Heart right ventricle (tissue), 16 donors: ENCODE data around the gene CTCFL. TPM values are rescaled to one million over a fixed set of nuclear protein-coding genes. Genes with fewer than 3 reads are reported as not detected.
A peak's percentile ranks its signal among the peaks of the same experiment; 100 is the strongest.

Experiments
- ATAC-seq, 8 donors: fragments of 200-7000 bp; cut with Tn5 transposase; one replicate each; pipeline ENCODE4 v1.9.1; 2020; ENCODE audit warnings: mild to moderate bottlenecking in 8 of 8, moderate library complexity in 8 of 8, moderate number of reproducible peaks in 1 of 8
- DNase-seq, 2 donors: peaks; one replicate each; pipeline ENCODE4 v3.0.0-alpha.2; 2020
- H3K27ac ChIP-seq, 10 donors: fragments of 200-600 bp; sonication (generic) in 2 of 10; one replicate each; pipeline versions ENCODE4 v1.5.0 to v1.8.0; 2020 to 2022; ENCODE audit warnings: mild to moderate bottlenecking in 3 of 10
- H3K27me3 ChIP-seq, 7 donors: fragments of 200-600 bp; one replicate each; pipeline ENCODE4 v1.8.0; 2021 to 2022; ENCODE audit warnings: mild to moderate bottlenecking in 2 of 7
- H3K36me3 ChIP-seq, 9 donors: fragments of 200-600 bp; sonication (generic) in 1 of 9; one replicate each; pipeline versions ENCODE4 v1.5.0 to v1.8.0; 2020 to 2022; ENCODE audit warnings: mild to moderate bottlenecking in 2 of 9
- H3K4me1 ChIP-seq, 9 donors: fragments of 200-600 bp; sonication (generic) in 1 of 9; one replicate each; pipeline versions ENCODE4 v1.5.0 to v1.8.0; 2020 to 2022; ENCODE audit warnings: mild to moderate bottlenecking in 4 of 9
- H3K4me3 ChIP-seq, 10 donors: fragments of 200-600 bp; sonication (generic) in 2 of 10; one replicate each; pipeline versions ENCODE4 v1.5.0 to v1.8.0; 2020 to 2022; ENCODE audit warnings: mild to moderate bottlenecking in 7 of 10, moderate library complexity in 2 of 10
- H3K9me3 ChIP-seq, 11 donors: fragments of 200-600 bp in 10 of 11; sonication (generic) in 2 of 11; one replicate each; pipeline versions ENCODE4 v1.5.0 to v1.8.0; 2013 to 2022; ENCODE audit warnings: mild to moderate bottlenecking in 2 of 11, control low read depth in 1 of 11, moderate library complexity in 1 of 11
- CTCF ChIP-seq, 9 donors: fragments of 200-600 bp; sonication (generic) in 2 of 9; IDR thresholded peaks; one replicate each; pipeline versions ENCODE4 v1.5.0 to v1.8.0; 2021 to 2022; ENCODE audit warnings: antibody characterized with exemption in 9 of 9, mild to moderate bottlenecking in 5 of 9, moderate library complexity in 1 of 9
- WGBS, 2 donors: extraction: QIAGEN DNeasy Blood & Tissue Kit; methylation state at CpG; one replicate each; pipeline ENCODE4 v1.1.7; 2013; ENCODE audit warnings: inconsistent platforms in 1 of 2; 5-methylcytosine and 5-hydroxymethylcytosine counted together
- intact Hi-C, 10 donors: fragments of 100-400 bp; cut with DNase I; formaldehyde crosslinking; loops; one replicate each; pipeline versions ENCODE4 v1.11.1 to v1.14.2; 2022
- polyA plus RNA-seq, 2 donors: library from polyadenylated mRNA; stranded (reverse); fragments of 200-250 nt; gene quantifications; one replicate each; pipeline ENCODE4 v1.2.3, GENCODE V29; 2013
- total RNA-seq, 10 donors: library from RNA; stranded (reverse); fragmentation: NEBNext Ultra II Directional in 3 of 10; extraction: Animal tissue kit (Norgen Biotek cat#: 25700) in 3 of 10; gene quantifications; one replicate each; pipeline versions ENCODE4 v1.2.1 to v1.2.4, GENCODE V29; 2021 to 2023
- donor health status: Arrhythmogenic right ventricular cardiomyopathy.
- donor health status: ischemic (EF 13 %, LVEDD 7.1; RV severe dilation, severe dysfunction).
- donor health status: healthy with polysubstance abuse.
- donor health status: DM: no; HTN: yes; CAD: no.
- donor health status: DM: no; HTN: no; CAD: no.
- donor health status: ischemic (EF 25% LVEDD 6.9; RV normal size, moderate dysfunction).
- donor health status: ischemic (EF 25% LVEDD 5.7; RV mildly dilated, moderate dysfunction).
- donor health status: healthy.
- donor health status: DM: yes; HTN: yes; CAD: no.
- donor health status: Ischemic cardiomyopathy.
- donor health status: ischemic (EF 35%, LVEDD 5.7; RV mildly dilated, moderate dysfunction).
- donor health status: nonischemic (EF 11% LVEDD 7.7; RV severe dilation, severe dysfunction).
- donor health status: DM: yes; HTN: yes; CAD: no.
- donor health status: PGD.
- donor health status: ischemic (EF 29% LVEDD 5.4; RV normal size, mild dysfunction).
- donor health status: nonischemic (EF 23%, LVEDD 6.1; RV moderate dilation, normal function).

CTCFL gene
- total and polyA plus RNA-seq, 12 donors: not detected

DNA sequence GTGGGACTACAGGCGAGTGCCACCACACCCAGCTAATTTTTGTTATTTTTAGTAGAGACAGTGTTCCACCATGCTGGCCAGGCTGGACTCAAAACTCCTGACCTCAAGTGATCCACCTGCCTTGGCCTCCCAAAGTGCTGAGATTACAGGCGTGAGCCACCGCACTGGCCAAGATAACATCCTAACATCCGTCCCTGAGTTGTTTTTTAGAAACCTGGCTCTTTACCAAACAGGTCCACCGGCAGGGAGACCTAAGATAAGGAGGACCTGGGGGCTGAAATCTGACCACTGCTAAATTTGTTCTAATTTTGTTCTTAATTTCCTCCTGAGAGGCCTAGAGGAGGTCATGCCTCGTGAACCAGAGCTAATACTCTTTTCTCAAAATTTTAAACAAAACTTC lies 20.5 kb downstream of the CTCFL start:
- H3K27ac ChIP-seq: no peak overlapping the region
- no peaks in the 10 kb centered on the region for H3K36me3 ChIP-seq
- peaks cover 0 to 15% (median 0%) of the 10 kb centered on the region in 9 donors for H3K4me1 ChIP-seq
- H3K9me3 ChIP-seq: no peaks in the 10 kb centered on the region
- DNase-seq (no peak), ATAC-seq (no peak)
- no peak for TF ChIP-seq CTCF (IDR thresholded peaks at IDR 0.05)
- H3K4me3 ChIP-seq: no peak overlapping the region
- intact Hi-C loops: loop anchor here in 1 of 10 donors (10.0 kb wide), 1 partner anchor 420 kb away; no protein-coding TSS in a partner anchor
- peaks cover 0 to 66% (median 11%) of the 10 kb centered on the region in 7 donors for H3K27me3 ChIP-seq
- 56 to 68% methylated on average over 6 of the region's 6 CpGs for WGBS, 2 donors

DNA sequence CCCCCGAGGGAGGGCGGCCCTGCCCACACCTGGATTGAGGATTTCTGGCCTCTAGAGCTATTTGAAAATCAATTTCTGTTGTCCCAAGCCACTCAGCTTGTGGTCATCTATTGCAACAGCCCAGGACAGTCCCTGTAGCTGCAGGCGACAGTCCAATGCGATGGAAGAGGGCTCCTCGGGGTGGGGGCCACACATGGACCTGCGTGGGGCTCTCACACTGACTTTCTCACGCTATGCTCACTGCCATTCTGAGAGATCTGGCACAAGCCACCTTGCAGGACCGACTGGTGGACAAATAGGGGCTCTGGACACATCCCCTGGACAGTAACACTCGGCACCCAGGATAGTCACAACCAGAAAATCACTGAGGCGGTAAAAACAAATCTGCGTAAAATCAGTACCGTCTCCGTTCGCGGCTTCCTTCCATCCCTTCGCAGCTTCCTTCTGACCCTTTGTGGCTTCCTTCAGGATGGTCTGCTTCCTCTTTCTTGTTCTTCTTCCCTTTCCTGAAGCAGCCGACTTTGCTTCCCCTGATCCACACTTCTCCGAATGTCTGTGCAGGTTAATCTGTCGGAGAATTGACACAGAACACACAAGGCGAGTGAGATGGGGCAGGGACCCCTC lies 21.8 kb downstream of the CTCFL start:
- H3K4me1 ChIP-seq: peaks cover 0 to 26% (median 6%) of the 10 kb centered on the region in 9 donors
- no peak overlapping the region for H3K4me3 ChIP-seq
- intact Hi-C loops: loop anchor here in 1 of 10 donors (10.0 kb wide), 1 partner anchor 418 kb away; no protein-coding TSS in a partner anchor
- no peak for TF ChIP-seq CTCF (IDR thresholded peaks at IDR 0.05)
- peak in 6 of 8 donors; percentile 37 to 58 (median 50) for ATAC-seq
- H3K27me3 ChIP-seq: peaks cover 0 to 65% (median 6%) of the 10 kb centered on the region in 7 donors
- 73 to 75% methylated on average over 20 of the region's 20 CpGs for WGBS, 2 donors
- H3K27ac ChIP-seq: peak overlapping the region in 1 of 10 donors; percentile 53
- no peaks in the 10 kb centered on the region for H3K36me3 ChIP-seq
- DNase-seq: no peak
- no peaks in the 10 kb centered on the region for H3K9me3 ChIP-seq

GRCh38 chr20:57502336-57502700 lies 22.6 kb downstream of the CTCFL start:
- DNase-seq (no peak), ATAC-seq (no peak)
- no peak overlapping the region for H3K4me3 ChIP-seq
- no peaks in the 10 kb centered on the region for H3K9me3 ChIP-seq
- no peak for TF ChIP-seq CTCF (IDR thresholded peaks at IDR 0.05)
- no peak overlapping the region for H3K27ac ChIP-seq
- peaks cover 0 to 28% (median 6%) of the 10 kb centered on the region in 9 donors for H3K4me1 ChIP-seq
- WGBS, 2 donors: 93 to 95% methylated on average over 6 of the region's 6 CpGs
- intact Hi-C loops: loop anchor here in 1 of 10 donors (10.0 kb wide), 1 partner anchor 418 kb away; no protein-coding TSS in a partner anchor
- no peaks in the 10 kb centered on the region for H3K36me3 ChIP-seq
- peaks cover 0 to 63% (median 5%) of the 10 kb centered on the region in 7 donors for H3K27me3 ChIP-seq

DNA sequence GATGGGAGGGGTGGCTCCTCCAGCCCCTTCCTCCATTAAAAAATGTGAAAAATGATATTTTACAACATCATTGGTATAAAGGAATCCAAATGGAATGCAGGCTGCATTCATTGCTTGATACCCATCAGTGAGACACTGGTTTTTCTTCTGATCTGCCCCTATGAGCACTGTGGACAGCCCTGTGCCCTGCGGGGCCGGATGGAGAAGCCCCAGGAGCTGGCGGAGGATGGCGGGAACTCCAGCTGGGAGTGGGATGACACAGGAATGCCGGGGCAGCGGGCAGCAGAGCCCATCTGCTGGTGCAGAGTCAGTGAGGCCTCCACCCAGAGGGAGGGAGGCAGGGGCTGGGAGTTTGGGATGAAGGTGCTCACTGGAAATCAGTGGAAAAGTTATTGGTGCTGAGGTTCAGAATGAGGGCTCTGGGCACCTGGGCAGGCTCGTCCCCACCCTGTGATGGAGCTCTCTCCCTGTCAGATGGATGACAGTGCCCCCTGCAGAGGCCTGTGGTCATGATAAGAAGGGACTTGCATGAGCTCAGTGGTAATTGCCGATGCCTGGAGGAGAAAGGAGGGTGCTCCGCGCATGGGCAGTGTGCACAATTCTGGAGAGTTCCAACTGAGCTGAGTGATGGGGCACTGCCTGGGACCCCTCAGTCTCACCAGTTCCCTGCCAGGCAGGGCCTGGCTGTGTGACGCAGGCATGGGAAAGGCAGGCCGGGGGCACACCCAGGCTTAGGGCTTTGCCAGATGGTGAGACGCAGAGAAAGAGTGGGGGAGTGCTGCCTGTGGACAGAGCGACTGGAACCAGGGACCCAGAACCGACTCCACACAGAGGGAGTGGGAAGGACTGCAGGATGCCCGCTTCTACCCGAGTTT lies 23.2 kb downstream of the CTCFL start:
- Histone ChIP-seq H3K4me1 (peaks cover 0 to 28% (median 6%) of the 10 kb centered on the region in 9 donors), H3K36me3 (no peaks in the 10 kb centered on the region), H3K9me3 (no peaks in the 10 kb centered on the region), H3K27me3 (peaks cover 0 to 63% (median 5%) of the 10 kb centered on the region in 7 donors), H3K27ac (no peak overlapping the region), H3K4me3 (no peak overlapping the region)
- TF ChIP-seq CTCF (IDR thresholded peaks at IDR 0.05): no peak
- intact Hi-C loops: loop anchor here in 1 of 10 donors (10.0 kb wide), 1 partner anchor 417 kb away; no protein-coding TSS in a partner anchor
- WGBS, 2 donors: 77 to 78% methylated on average over 17 of the region's 17 CpGs
- peak in 1 of 8 donors; percentile 18 for ATAC-seq
- DNase-seq: no peak
